Nephron (organoid): Measurements from ENCODE around the gene AGFG2.

Source experiments
- H3K27ac Mint-ChIP-seq, 3 experiments: 2 replicates each; pipeline ENCODE4 v1.8.0; 2020; ENCODE audit warnings: mixed read lengths in 3 of 3, mild to moderate bottlenecking in 2 of 3, moderate library complexity in 1 of 3
- H3K27me3 Mint-ChIP-seq: 2 replicates; pipeline ENCODE4 v1.8.0; 2021; ENCODE audit warnings: low read depth, mild to moderate bottlenecking, moderate library complexity, mixed read lengths
- H3K36me3 Mint-ChIP-seq: 2 replicates; pipeline ENCODE4 v1.8.0; 2020; ENCODE audit warnings: low read depth, mixed read lengths
- H3K4me1 Mint-ChIP-seq: 2 replicates; pipeline ENCODE4 v1.8.0; 2020; ENCODE audit warnings: mixed read lengths
- H3K4me3 Mint-ChIP-seq, 3 experiments: 2 replicates each; pipeline ENCODE4 v1.8.0; 2020; ENCODE audit warnings: mild to moderate bottlenecking in 3 of 3, mixed read lengths in 3 of 3, moderate library complexity in 2 of 3
- H3K9me3 Mint-ChIP-seq: 2 replicates; pipeline ENCODE4 v1.8.0; 2020; ENCODE audit warnings: mixed read lengths
- TF ChIP-seq, protein P1 (sequence below), 3 experiments: fragments of 200-600 bp; sonication (generic); IDR thresholded peaks; one replicate each; pipeline ENCODE4 v1.5.0; 2021; ENCODE audit warnings: antibody characterized with exemption in 3 of 3; ENCODE audit not compliant: unreplicated experiment in 3 of 3

The AGFG2 gene

DNA sequence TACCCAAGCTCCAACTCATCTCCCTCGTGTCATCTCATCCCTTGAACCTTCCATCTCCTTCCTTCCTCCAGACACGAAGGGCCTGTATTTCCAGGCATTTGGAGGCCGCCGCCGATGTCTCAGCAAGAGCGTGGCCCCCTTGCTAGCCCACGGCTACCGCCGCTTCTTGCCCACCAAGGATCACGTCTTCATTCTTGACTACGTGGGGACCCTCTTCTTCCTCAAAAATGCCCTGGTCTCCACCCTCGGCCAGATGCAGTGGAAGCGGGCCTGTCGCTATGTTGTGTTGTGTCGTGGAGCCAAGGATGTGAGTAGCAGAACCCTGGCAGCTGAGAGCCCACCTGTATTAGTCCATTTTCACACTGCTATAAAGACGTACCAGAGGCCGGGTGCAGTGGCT, 52.6 kb downstream of the AGFG2 start:
- peak overlapping the region in 2 of 3 experiments; percentile 22 to 37 for H3K27ac Mint-ChIP-seq
- H3K27me3 Mint-ChIP-seq: peaks cover 4% of the 10 kb centered on the region
- peaks cover 24% of the 10 kb centered on the region for H3K4me1 Mint-ChIP-seq
- H3K4me3 Mint-ChIP-seq: no peak overlapping the region
- H3K36me3 Mint-ChIP-seq: peaks cover 12% of the 10 kb centered on the region
- no peaks in the 10 kb centered on the region for H3K9me3 Mint-ChIP-seq
- TF ChIP-seq, protein P1, sequence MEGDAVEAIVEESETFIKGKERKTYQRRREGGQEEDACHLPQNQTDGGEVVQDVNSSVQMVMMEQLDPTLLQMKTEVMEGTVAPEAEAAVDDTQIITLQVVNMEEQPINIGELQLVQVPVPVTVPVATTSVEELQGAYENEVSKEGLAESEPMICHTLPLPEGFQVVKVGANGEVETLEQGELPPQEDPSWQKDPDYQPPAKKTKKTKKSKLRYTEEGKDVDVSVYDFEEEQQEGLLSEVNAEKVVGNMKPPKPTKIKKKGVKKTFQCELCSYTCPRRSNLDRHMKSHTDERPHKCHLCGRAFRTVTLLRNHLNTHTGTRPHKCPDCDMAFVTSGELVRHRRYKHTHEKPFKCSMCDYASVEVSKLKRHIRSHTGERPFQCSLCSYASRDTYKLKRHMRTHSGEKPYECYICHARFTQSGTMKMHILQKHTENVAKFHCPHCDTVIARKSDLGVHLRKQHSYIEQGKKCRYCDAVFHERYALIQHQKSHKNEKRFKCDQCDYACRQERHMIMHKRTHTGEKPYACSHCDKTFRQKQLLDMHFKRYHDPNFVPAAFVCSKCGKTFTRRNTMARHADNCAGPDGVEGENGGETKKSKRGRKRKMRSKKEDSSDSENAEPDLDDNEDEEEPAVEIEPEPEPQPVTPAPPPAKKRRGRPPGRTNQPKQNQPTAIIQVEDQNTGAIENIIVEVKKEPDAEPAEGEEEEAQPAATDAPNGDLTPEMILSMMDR (IDR thresholded peaks at IDR 0.05; ENCODE audit: unreplicated experiment in 3 of 3): no peak

DNA sequence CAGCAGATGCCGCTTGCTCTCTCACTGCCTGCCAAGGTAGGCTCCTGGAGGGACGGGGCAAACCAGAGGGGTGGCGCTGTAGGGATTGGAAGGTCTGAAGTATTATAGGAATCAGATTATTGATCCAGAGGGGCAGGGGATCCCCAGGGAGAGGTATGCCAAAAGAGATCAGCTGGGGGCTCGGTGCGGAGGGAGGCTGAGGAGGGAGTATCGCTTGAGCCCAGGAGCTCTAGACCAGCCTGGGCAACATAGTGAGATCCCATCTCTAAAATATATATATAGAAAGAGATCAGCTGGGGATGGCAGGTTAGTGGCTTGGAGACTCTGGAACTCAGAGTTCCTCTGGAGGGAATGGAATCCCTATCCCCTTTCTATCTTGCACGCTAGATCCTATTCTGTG, 56.2 kb downstream of the AGFG2 start:
- Mint-ChIP-seq H3K4me3 (no peak overlapping the region), H3K4me1 (peaks cover 10% of the 10 kb centered on the region), H3K9me3 (no peaks in the 10 kb centered on the region), H3K27ac (no peak overlapping the region), H3K27me3 (peaks cover 4% of the 10 kb centered on the region), H3K36me3 (peaks cover 20% of the 10 kb centered on the region)
- TF ChIP-seq, protein P1 (IDR thresholded peaks at IDR 0.05; ENCODE audit: unreplicated experiment in 3 of 3): no peak

DNA sequence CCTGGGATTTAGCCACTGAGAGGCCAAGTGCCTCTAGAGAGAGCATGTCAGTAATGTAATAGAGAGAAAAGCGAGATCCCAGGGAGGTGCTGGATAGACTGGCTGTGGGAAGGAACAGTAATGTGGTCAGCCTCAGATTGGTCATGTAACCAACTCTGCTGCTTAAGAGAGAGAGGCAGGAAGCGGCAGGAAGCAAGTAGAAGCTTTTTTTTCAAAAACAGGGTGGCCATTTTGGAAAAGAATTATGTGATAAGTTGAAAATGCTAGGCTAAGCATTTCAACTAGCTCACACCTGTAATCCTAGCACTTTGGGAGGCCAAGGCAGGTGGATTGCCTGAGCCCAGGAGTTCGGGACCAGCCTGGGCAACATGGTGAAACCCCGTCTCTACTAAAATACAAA, 59.4 kb downstream of the AGFG2 start:
- TF ChIP-seq, protein P1 (IDR thresholded peaks at IDR 0.05; ENCODE audit: unreplicated experiment in 3 of 3): no peak
- H3K9me3 Mint-ChIP-seq: no peaks in the 10 kb centered on the region
- peaks cover 20% of the 10 kb centered on the region for H3K36me3 Mint-ChIP-seq
- H3K4me1 Mint-ChIP-seq: peaks cover 10% of the 10 kb centered on the region
- H3K4me3 Mint-ChIP-seq: peak overlapping the region; percentile 12 to 77 (median 60)
- peak overlapping the region; percentile 74 to 86 (median 74) for H3K27ac Mint-ChIP-seq
- peaks cover 4% of the 10 kb centered on the region for H3K27me3 Mint-ChIP-seq

DNA sequence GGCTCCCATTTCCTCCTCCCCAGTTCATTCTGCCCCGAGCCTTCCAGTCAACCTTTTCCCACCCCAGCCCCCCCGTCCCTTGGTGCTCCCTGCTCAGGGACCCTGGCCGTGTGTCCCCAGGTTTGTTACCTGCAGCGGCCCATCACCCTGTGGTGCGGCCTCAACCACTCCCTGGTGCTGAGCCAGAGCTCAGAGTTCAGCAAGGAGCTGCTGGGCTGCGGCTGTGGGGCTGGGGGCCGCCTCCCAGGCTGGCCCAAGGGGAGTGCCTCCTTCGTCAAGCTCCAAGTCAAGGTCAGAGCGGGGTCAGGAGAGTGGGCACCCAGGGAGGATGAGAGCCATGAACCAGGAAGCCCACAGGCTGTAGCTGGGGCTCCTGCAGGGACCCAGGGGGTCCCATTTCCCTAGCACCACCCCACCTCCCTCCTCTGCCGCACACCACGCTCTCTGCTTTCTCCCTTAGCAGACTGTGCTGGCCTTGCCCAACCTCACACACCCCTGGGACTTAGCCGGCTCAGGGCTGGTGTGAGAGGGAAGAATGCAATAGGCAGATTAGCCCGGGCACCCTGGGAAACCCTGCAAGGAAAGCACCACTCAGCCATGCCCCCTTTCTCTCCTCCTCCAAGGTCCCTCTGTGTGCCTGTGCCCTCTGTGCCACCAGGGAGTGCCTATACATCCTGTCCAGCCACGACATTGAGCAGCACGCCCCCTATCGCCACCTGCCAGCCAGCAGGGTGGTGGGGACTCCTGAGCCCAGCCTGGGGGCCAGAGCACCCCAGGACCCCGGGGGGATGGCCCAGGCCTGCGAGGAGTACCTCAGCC, 61.1 kb downstream of the AGFG2 start:
- H3K27me3 Mint-ChIP-seq: peaks cover 4% of the 10 kb centered on the region
- peak overlapping the region; percentile 10 to 27 (median 25) for H3K4me3 Mint-ChIP-seq
- H3K36me3 Mint-ChIP-seq: peaks cover 14% of the 10 kb centered on the region
- H3K27ac Mint-ChIP-seq: peak overlapping the region in 1 of 3 experiments; percentile 25
- TF ChIP-seq, protein P1 (IDR thresholded peaks at IDR 0.05; ENCODE audit: unreplicated experiment in 3 of 3): no peak
- H3K9me3 Mint-ChIP-seq: no peaks in the 10 kb centered on the region
- H3K4me1 Mint-ChIP-seq: peaks cover 10% of the 10 kb centered on the region

DNA sequence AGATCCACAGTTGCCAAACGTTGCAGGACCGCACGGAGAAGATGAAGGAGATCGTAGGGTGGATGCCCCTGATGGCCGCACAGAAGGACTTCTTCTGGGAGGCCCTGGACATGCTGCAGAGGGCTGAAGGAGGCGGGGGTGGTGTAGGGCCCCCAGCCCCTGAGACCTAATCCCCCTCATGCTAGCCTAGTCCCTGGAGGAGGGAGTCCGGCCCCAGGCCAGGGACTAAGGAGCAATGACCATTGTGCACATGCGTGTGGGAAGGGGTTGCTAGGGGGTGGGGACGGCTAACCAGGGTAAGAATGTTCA, 61.7 kb downstream of the AGFG2 start:
- Mint-ChIP-seq H3K4me3 (peak overlapping the region; percentile 10 to 27 (median 25)), H3K9me3 (no peaks in the 10 kb centered on the region), H3K4me1 (peaks cover 10% of the 10 kb centered on the region), H3K27me3 (peaks cover 4% of the 10 kb centered on the region), H3K36me3 (peaks cover 14% of the 10 kb centered on the region), H3K27ac (no peak overlapping the region)
- TF ChIP-seq, protein P1 (IDR thresholded peaks at IDR 0.05; ENCODE audit: unreplicated experiment in 3 of 3): no peak
